Putamen (tissue), 1 donor: ENCODE measurements around the gene GTSE1.

Source experiments
- DNase-seq: peaks from one replicate; pipeline ENCODE4 v3.0.0-alpha.2; 2016; ENCODE audit warnings: low spot score

Gene GTSE1

GRCh38 chr22:46273432-46274148 is 23.1 kb upstream of the GTSE1 start:
- no peak for DNase-seq

- no peak for DNase-seq
Observed at GRCh38 chr22:46274381-46274780, 22.3 kb upstream of the GTSE1 start.

GRCh38 chr22:46275455-46276122 is 21.1 kb upstream of the GTSE1 start:
- no peak for DNase-seq

- DNase-seq = no peak
Observed at GRCh38 chr22:46276563-46276962, 20.1 kb upstream of the GTSE1 start.

DNA sequence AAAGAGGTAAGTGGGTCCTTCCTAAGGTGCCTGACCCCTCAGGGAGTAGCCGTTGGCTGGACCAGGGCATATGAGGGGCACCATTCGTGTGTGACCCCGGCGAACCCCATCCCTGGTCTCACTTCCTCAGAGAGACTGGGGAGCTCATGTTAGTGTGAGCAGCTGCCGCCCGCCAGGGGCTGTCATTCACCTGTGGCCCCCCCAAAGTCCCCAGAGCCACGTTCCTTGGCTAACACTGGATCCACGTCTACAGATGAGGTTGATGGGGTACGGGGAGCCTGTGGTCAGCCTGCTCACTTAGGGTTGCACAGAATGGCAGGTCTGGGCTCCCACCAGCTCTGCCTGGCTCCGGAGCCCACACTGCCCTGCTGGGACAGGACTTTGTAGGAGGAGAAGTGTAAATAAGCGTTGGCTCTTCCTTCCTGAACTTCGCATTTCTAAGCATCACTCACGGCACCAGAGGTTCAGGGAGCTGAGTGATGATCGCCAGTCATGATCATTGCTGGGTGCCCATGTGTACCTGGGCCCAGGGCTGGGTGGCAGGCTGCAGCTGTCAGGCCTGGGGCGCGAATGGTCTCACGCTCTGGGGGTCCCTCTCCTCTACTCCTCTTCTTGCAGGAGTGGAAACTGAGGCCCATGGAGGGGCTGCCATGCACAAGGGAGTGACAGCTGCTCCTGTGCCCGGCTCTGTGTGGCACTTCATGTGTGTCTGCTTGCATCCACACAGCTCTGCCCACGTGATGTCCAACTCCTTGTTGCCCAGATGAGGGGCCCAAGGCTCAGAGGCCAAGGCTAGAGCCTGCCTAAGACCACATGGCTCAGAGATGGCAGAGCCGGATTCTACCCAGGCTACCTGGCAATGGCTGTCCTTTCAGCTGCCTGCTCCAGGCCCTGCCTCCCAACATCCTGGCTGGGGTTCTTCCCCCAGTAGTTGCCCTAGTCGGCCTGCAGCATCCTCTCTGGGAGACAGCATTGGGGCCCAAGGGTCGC is 17.7 kb upstream of the GTSE1 start:
- DNase-seq = no peak

DNA sequence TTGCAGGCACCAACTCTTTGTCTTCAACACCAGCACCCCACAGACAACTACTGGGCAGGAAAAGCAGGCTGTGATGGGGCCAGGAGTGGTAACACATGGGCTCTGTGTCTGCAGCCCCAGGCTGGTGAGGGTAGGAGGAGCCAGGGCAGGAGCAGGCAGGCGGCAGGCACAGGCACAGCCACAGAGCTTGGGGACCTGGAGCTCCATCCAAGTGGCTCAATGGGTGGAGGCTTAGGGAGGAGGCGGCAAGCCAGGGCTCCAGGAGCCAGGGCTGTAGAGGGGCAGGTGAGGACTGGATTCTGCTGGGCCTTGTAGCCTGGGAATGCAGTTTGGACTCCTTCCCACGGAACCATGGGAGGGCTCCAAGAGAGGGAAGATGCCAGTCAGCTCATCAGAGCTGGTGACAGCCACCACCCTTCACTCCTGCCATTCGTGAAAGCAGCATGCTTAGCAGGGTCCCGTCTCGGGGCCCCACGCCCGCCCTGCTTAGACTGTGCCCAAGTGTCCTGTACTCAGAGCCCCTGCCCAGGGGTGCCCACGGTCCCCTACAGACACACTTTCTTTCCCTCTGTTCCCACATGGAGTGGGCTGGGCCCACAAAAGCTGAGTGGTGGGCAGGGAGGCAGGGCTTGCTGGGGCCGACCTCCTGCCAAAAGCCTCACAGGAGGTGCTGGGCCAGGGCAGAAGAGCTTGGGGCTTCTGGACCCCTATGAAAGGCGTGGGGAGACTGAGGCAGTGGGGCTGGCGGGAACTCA is 16.4 kb upstream of the GTSE1 start:
- no peak for DNase-seq

GRCh38 chr22:46280999-46281623 is 15.6 kb upstream of the GTSE1 start:
- peak; percentile 45 for DNase-seq

DNA sequence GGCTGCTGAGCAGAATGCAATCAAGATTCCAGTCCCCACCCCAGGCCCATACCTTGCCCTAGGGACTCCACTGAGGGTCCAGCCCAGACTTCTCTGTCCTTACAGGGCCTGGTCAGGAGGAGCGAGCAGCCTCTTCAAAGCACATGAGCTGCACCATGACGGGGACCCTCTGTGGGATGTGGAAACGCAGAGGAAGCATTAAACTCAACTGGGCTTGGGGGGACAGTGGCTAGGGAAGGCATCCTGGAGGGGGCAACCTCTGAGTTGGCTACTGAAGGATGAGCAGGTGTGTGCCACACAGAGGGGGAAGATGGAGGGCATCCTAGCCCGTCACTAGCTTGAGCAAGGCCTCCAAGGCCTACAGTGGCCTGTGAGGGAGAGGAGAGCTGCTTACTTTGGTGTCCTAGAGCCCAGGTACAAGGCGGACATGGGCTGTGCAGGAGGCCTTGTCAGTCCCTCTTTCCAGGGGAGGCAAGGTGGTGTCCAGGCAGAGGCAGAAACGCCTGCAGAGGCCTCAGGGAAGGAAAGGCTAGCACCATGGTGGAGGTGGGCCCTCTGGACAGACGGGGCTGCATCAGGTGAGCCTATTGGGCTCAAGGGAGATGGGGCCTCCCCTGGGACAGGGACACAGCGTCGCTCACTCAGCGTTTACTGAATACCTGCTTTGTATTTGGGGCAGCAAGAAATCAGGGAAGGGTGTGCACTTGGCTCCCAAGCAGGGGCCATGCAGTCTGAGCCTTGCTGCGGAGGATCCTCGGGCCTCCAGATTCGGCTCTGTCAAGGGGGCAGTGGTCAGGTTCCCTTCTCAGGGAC is 14.6 kb upstream of the GTSE1 start:
- no peak for DNase-seq

- no peak for DNase-seq
Observed at GRCh38 chr22:46286006-46286405, 10.7 kb upstream of the GTSE1 start.

GRCh38 chr22:46286941-46287872 is 9.5 kb upstream of the GTSE1 start:
- DNase-seq = no peak

DNA sequence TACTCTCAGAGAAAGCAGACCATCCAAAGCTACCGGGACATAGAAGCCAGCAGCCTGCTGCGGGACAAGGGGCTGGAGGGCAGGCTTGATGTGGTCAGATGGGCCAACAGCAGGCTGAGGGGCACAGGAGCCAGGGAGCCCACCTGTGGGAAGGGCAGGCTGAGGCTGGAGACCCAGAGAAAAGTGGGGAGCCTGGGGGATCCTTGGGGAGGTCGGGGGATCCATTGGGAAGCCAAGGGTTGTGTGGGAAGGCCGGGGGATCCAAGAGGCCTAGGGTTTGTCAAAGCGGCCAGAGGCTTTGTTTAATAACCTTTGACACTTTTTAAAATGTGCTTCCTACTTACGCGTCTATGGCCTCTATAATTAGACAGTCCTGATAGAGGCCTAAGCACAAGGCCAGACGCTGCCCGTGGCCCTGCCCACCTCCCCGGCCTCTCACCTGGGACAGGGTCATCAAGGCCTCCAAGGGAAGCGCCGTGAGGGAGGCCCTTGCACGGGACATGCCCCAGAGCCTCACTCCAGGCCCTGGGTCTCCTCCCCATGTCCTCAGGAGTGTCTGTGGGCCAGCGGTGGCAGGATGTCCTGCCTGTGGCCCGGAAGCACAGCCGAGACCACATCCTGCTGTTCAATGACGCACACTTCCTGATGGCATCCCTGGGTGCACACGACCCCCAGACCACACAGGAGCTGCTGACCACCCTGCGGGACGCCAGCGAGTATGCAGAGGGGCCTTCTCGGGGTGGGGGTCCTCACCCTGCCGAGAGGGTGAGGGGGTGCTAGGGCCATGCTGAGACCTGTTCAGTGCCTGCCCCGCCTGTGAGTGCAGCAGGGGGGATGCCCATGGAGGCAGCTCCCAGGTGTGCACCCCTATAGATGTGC is 8.6 kb upstream of the GTSE1 start:
- no peak for DNase-seq

GRCh38 chr22:46288846-46289243 is 7.8 kb upstream of the GTSE1 start:
- DNase-seq = no peak

GRCh38 chr22:46289244-46289891 is 7.3 kb upstream of the GTSE1 start:
- DNase-seq = no peak

DNA sequence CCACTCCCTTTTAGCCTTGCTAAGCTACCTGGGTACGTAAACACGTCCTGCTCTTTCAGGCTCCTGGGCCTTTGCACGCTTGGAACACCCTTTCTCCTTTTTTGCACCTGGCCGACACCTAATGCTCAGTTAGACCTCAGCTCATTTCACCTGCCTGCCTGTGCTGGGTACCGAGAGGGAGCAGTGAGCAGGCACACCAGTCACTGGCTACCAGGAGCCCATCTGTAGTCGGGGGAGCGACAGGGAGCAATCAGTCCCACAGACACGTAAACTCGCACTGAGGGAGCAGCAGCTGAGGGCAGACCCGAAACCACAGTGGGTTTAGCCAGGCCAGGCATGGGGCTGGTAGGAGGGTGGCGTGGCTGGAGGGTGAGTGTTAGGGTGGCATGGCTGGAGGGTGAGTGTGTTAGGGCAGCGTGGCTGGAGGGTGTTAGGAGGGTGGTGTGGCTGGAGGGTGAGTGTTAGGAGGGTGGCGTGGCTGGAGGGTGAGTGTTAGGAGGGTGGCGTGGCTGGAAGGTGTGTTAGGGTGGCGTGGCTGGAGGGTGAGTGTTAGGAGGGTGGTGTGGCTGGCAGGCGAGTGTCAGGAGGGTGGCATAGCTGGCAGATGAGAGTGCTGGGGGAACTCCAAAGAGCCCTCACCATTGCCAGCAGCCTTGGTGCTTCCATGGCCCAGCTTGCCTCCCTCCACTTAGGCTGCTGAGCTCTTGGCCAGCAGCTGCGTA is 6.4 kb upstream of the GTSE1 start:
- DNase-seq = no peak

- DNase-seq = no peak
Observed at GRCh38 chr22:46290843-46291785, 5.6 kb upstream of the GTSE1 start.

DNA sequence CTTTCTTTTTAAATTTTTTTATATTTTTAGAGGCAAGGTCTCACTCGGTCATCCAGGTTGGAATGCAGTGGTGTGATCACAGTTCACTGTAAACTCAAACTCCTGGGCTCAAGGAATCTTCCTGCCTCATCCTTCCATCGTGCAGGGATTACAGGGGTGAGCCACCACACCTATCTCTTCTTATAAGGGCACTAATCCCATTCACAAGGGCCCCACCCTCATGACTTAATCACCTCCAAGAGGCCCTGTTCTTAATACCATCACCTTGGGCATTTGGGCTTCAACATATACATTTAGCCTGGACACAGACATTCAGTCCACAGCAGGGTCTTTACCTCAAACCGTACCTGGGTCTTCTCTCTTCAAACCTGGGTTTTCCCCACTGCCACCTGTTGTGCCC is 4.5 kb upstream of the GTSE1 start:
- no peak for DNase-seq
